LNCAP (cell line): Measurements from ENCODE around the gene AZU1.

ENCODE experiments used
- TF ChIP-seq, protein P1 (sequence below): fragments of 450-650 bp; IDR thresholded peaks from 2 replicates; pipeline ENCODE4 v1.5.1; 2017; ENCODE audit warnings: mild to moderate bottlenecking

The AZU1 gene

DNA sequence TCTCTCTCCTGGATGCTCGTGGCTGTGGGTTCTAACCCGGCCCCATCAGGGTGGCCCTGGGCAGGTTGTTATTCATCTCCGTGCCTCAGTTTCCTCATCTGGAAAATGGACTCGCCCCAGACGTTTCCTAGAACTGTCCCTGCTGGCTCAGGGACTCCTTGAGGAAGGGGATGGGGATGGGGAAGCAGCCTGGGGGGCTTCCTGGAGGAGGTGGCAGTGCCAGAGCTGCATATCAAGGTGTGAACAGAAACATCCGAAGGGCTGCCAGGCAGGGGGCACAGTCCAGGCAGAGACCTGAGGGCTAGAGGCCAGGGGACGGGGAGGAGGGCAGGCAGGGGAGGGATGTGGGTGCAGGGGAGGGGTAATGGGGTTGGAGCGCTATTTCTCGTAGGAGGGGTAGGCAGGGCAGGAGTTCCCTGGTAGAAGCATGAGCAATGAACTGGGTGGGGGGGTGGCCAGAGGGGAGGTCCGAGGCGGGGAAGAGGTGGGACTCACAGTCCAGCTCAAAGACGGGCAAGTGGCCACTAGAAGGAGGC, 20.8 kb downstream of the AZU1 start:
- TF ChIP-seq, protein P1, sequence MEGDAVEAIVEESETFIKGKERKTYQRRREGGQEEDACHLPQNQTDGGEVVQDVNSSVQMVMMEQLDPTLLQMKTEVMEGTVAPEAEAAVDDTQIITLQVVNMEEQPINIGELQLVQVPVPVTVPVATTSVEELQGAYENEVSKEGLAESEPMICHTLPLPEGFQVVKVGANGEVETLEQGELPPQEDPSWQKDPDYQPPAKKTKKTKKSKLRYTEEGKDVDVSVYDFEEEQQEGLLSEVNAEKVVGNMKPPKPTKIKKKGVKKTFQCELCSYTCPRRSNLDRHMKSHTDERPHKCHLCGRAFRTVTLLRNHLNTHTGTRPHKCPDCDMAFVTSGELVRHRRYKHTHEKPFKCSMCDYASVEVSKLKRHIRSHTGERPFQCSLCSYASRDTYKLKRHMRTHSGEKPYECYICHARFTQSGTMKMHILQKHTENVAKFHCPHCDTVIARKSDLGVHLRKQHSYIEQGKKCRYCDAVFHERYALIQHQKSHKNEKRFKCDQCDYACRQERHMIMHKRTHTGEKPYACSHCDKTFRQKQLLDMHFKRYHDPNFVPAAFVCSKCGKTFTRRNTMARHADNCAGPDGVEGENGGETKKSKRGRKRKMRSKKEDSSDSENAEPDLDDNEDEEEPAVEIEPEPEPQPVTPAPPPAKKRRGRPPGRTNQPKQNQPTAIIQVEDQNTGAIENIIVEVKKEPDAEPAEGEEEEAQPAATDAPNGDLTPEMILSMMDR: no peak

DNA sequence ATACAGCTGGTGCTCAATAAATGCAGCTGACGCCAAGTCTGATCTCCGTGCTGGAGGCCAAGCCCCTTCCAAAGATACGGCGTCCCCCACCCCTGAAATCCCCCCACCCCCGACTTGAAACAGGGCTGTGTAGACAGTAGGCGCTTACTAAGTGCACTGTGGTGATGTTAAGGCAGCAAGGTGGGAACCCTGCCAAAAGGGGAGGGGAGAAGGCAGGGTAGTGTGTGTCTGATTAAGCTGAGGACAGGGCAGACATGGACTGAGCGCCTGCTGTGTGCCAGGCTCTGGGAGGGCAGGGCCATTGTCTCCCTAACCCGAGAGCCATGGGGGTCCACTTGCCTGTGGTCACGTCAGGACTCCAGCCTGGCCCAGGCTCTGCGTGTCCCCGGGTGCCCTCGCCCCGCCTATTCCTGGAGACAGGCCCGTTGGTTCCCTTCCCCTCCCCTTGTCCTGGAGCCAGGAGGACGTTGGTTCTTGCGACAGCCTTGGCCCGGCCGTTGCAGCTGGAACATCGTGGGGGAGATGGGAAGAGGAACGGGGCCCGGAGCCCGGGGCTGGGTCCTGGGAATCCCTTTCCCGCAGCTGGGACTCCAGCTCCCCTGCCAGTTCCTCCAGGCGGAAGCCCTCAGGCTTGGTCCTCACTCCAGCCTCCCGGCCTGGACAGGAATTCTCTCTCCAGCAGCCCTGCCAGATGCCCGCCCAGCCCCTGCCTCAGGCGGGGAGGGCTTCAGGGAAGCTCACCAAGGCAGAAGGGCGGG, 22.8 kb downstream of the AZU1 start:
- TF ChIP-seq, protein P1: no peak

DNA sequence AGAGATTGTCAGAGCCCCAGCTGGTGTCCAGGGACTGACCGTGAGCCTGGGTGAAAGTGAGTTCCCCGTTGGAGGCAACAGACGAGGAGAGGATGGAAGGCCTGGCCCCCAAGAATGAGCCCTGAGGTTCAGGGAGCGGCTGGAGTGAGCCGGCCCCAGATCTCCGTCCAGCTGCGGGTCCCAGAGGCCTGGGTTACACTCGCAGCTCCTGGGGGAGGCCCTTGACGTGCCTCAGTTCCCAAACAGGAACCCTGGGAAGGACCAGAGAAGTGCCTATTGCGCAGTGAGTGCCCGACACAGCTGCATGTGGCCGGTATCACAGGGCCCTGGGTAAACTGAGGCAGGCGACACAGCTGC, 23.3 kb downstream of the AZU1 start:
- TF ChIP-seq, protein P1: no peak

DNA sequence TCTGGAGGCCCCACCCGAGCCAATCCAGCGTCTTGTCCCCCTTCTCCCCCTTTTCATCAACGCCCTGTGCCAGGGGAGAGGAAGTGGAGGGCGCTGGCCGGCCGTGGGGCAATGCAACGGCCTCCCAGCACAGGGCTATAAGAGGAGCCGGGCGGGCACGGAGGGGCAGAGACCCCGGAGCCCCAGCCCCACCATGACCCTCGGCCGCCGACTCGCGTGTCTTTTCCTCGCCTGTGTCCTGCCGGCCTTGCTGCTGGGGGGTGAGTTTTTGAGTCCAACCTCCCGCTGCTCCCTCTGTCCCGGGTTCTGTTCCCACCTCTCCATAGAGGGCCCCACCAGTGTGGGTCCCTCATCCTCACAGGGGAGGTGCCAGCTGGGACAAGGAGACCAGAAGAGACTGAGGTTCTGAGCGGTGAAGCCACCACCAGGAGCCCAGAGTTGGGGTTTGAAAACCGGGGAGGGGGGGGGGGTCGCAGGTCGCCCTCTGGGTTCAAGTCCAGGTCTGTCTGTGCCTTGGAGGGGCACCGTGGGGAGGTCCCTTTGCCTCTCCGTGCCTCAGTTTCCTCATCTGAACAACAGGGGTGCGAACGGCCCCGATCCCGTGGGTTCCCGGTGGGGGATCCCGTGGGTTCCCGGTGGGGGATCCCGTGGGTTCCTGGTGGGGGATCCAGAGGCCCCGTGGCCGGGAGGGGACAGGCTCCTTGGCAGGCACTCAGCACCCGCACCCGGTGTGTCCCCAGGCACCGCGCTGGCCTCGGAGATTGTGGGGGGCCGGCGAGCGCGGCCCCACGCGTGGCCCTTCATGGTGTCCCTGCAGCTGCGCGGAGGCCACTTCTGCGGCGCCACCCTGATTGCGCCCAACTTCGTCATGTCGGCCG, 24.7 kb downstream of the AZU1 start, which contains the start of gene ELANE:
Gene ELANE, plus strand, starts transcription at position 168 of the 878 bp plus-strand sequence. Its CDS starts 26 bp downstream, at position 194.
- TF ChIP-seq, protein P1: no peak

DNA sequence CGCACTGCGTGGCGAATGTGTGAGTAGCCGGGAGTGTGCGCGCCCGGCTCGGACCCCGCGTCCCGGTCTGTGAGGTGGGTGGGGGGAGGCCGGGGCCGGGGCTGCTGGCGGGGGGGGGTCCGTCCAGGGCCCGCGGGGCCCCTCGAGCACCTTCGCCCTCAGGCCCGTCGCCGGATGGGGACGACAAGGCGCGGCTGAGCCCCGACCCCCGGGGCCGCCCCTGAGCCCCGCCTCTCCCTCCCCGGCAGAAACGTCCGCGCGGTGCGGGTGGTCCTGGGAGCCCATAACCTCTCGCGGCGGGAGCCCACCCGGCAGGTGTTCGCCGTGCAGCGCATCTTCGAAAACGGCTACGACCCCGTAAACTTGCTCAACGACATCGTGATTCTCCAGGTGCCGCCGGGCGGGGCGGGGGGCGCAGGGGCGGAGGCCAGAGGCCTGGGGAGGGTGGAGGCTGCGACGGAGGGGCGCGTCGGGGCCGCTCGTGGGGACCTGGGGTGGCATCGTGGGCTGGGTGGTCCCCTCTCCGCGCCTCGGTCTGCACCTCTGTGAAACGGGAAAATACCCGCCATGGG, 25.5 kb downstream of the AZU1 start:
- TF ChIP-seq, protein P1: no peak

DNA sequence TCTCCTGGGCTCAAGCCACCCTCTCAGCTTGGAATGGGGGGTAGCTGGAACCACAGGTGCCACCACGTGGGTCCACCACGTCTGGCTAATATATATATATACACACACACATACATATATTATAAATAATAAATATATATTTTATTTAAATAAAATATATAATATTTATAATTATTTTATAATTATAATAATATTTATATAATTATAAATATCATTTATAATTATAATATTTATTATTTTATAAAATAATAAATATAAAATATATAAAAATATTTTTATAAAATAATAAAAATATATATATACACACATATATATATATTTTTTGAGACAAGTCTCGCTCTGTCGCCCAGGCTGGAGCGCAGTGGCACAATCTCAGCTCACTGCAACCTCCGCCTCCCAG, 26.9 kb downstream of the AZU1 start:
- TF ChIP-seq, protein P1: no peak

DNA sequence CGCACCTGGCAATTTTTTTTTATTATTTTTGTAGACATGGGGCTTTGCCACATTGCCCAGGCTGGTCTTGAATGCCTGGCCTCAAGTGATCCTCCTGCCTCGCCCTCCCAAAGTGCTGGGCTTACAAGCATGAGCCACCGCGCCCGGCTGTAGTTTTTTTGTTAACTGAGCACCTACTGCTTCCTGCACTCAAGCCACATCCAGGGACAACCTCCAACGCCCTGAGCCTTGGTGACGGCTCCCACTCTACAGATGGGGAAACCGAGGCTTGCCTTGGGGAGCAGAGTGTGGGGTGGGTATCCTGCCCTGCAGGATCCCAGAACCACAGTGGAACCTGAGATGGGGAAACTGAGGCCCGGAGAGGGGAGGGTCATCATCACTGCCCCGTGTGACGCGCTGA, 27.5 kb downstream of the AZU1 start:
- TF ChIP-seq, protein P1: no peak
